ENCODE data around the gene LARGE1. TPM values are rescaled to one million over a fixed set of nuclear protein-coding genes. Genes with fewer than 3 reads are reported as not detected.

Gene LARGE1
- polyA plus RNA-seq, 1 experiment = 8.5 TPM

DNA sequence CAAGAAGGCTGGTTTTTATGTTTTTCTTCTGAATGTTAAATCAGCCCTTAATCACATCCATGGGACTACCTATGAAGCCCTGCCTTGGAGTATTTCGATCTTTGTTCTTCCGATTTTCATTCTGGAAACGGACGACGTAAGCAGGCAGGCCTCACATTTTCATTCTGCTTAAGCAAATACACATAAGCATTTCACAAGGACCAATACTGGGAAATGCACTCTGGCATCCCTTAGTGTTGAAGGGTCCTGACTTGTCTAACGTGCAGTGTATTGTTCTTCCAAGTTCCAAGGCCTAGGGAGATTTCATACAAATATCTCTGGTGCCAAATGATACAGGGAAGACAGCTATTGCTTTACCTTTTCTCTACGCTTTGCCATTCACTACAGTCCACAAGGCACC lies 143.8 kb downstream of the LARGE1 start:
- no peak for DNase-seq (ENCODE audit: low read depth)
- CTCF ChIA-PET = interaction anchor here (1.2 kb wide), 1 partner anchor 143 kb away, joined by 3 read pairs; no protein-coding TSS in a partner anchor

GRCh38 chr22:33774781-33775180 lies 145.5 kb downstream of the LARGE1 start:
- no peaks in the 10 kb centered on the region for H3K36me3 ChIP-seq (ENCODE audit: control insufficient read depth, insufficient read depth, low read length)
- CTCF ChIA-PET = no interaction called here
- H3K4me3 ChIP-seq (ENCODE audit: low read depth, low read length) = no peak overlapping the region
- H3K27me3 ChIP-seq (ENCODE audit: control insufficient read depth, insufficient read depth, low read length) = no peaks in the 10 kb centered on the region
- no peak for DNase-seq (ENCODE audit: low read depth)
- POLR2A ChIA-PET = no interaction called here
- TF ChIP-seq CTCF (IDR thresholded peaks at IDR 0.05; ENCODE audit: insufficient read depth, low read depth, low read length) = no peak

More for the DNA sequence above, 143.8 kb downstream of the LARGE1 start:
- POLR2A ChIA-PET = no interaction called here
- no peak overlapping the region for H3K4me3 ChIP-seq (ENCODE audit: low read depth, low read length)
- H3K36me3 ChIP-seq (ENCODE audit: control insufficient read depth, insufficient read depth, low read length) = no peaks in the 10 kb centered on the region
- no peak for TF ChIP-seq CTCF (IDR thresholded peaks at IDR 0.05; ENCODE audit: insufficient read depth, low read depth, low read length)
- no peaks in the 10 kb centered on the region for H3K27me3 ChIP-seq (ENCODE audit: control insufficient read depth, insufficient read depth, low read length)

DNA sequence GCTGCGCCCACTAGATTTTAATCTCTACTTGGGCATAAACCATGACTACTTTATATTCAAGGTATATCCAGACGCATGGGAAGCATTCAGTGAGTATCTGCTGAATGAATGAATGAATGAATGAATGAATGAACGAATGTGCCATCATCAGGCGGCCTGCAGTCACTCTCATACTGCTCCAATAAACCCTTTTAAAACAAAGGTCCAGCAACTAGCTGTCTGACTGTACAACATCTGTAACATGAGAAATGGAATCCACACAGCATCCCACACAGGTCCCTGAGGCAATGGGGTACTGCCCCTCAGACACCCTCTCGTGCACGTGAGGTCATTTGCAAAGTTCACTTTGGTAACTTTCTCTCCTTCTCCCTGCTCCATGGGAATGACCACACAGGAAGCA lies 147.5 kb downstream of the LARGE1 start:
- H3K27me3 ChIP-seq (ENCODE audit: control insufficient read depth, insufficient read depth, low read length) = no peaks in the 10 kb centered on the region
- TF ChIP-seq CTCF (IDR thresholded peaks at IDR 0.05; ENCODE audit: insufficient read depth, low read depth, low read length) = no peak
- no peaks in the 10 kb centered on the region for H3K36me3 ChIP-seq (ENCODE audit: control insufficient read depth, insufficient read depth, low read length)
- POLR2A ChIA-PET = no interaction called here
- H3K4me3 ChIP-seq (ENCODE audit: low read depth, low read length) = no peak overlapping the region
- CTCF ChIA-PET = no interaction called here
- DNase-seq (ENCODE audit: low read depth) = no peak

- ChIA-PET CTCF (interaction anchor here (0.6 to 1.3 kb wide), 2 partner anchors 152 to 1342 kb away, joined by 3 read pairs; no protein-coding TSS in a partner anchor), POLR2A (no interaction called here)
- Histone ChIP-seq H3K36me3 (ENCODE audit: control insufficient read depth, insufficient read depth, low read length) (no peaks in the 10 kb centered on the region), H3K27me3 (ENCODE audit: control insufficient read depth, insufficient read depth, low read length) (no peaks in the 10 kb centered on the region), H3K4me3 (ENCODE audit: low read depth, low read length) (no peak overlapping the region)
- TF ChIP-seq CTCF (IDR thresholded peaks at IDR 0.05; ENCODE audit: insufficient read depth, low read depth, low read length) = no peak
- DNase-seq (ENCODE audit: low read depth) = no peak
Measured at GRCh38 chr22:33771136-33771535, 149.1 kb downstream of the LARGE1 start.

DNA sequence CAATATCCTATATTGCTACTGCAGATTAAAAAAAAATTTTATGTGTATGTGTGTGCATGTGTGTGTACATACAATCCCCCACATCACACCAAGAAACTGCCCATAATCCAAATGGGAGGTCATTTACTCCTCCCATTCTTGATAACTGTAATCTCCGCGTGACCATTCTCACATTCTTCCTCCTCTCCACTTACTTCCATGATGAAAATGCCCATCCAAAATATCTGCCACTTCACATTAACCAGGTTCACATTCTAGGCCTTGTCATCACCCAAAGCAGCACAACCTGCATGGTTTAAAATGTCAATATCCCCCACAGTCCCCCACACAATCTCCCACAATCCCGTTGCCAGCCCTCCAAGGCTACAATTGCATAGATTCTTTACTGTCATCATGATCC lies 149.6 kb downstream of the LARGE1 start:
- Histone ChIP-seq H3K27me3 (ENCODE audit: control insufficient read depth, insufficient read depth, low read length) (no peaks in the 10 kb centered on the region), H3K36me3 (ENCODE audit: control insufficient read depth, insufficient read depth, low read length) (no peaks in the 10 kb centered on the region), H3K4me3 (ENCODE audit: low read depth, low read length) (no peak overlapping the region)
- DNase-seq (ENCODE audit: low read depth) = no peak
- ChIA-PET CTCF (interaction anchor here (1.3 to 1.4 kb wide), 2 partner anchors 11 to 152 kb away, joined by 3 read pairs; no protein-coding TSS in a partner anchor), POLR2A (no interaction called here)
- TF ChIP-seq CTCF (IDR thresholded peaks at IDR 0.05; ENCODE audit: insufficient read depth, low read depth, low read length) = no peak

Measured in BJ (cell line).